GM21447 (cell line): Measurements from ENCODE around the gene TTC1.
A peak's percentile ranks its signal among the peaks of the same experiment; 100 is the strongest.

Experiments
- ATAC-seq: cut with Tn5 transposase; IDR thresholded peaks from one replicate; pipeline ENCODE4 v1.9.1; 2021; ENCODE audit not compliant: unreplicated experiment

The TTC1 gene

GRCh38 chr5:160082614-160083500 is 73.9 kb downstream of the TTC1 start:
- ATAC-seq = no peak

- ATAC-seq = no peak
Observed at GRCh38 chr5:160083501-160083900, 74.6 kb downstream of the TTC1 start.

- ATAC-seq = no peak
Observed at GRCh38 chr5:160084144-160084543, 75.2 kb downstream of the TTC1 start.

GRCh38 chr5:160087199-160087598 is 78.3 kb downstream of the TTC1 start:
- no peak for ATAC-seq

GRCh38 chr5:160088805-160089204 is 79.9 kb downstream of the TTC1 start:
- ATAC-seq = no peak

- no peak for ATAC-seq
Observed at GRCh38 chr5:160089531-160089930, 80.6 kb downstream of the TTC1 start.

- ATAC-seq = no peak
Observed at GRCh38 chr5:160090059-160090458, 81.1 kb downstream of the TTC1 start.

- ATAC-seq = peak; percentile 2
Observed at GRCh38 chr5:160092514-160092913, 83.6 kb downstream of the TTC1 start.

GRCh38 chr5:160092960-160093707 is 84.2 kb downstream of the TTC1 start:
- peak; percentile 74 for ATAC-seq

- ATAC-seq = no peak
Observed at GRCh38 chr5:160096178-160096577, 87.2 kb downstream of the TTC1 start.

- ATAC-seq = no peak
Observed at GRCh38 chr5:160097991-160098390, 89.1 kb downstream of the TTC1 start.

- peak; percentile 85 for ATAC-seq
Observed at GRCh38 chr5:160105686-160106360, 96.9 kb downstream of the TTC1 start.

GRCh38 chr5:160108124-160108523 is 99.2 kb downstream of the TTC1 start:
- ATAC-seq = no peak
